Glutamatergic neuron (in vitro differentiated cells): ENCODE measurements around the gene BDH1. TPM values are rescaled to one million over a fixed set of nuclear protein-coding genes. Genes with fewer than 3 reads are reported as not detected.
"Not testable (repeated sequence)": the region's sequence is repeated elsewhere in the genome, so short reads cannot be mapped to it uniquely, and the experiment has no call there.

Experiments
- DNase-seq: peaks from one replicate; pipeline ENCODE4 v3.0.0; 2022
- H3K27ac Mint-ChIP-seq: one replicate; pipeline ENCODE4 v1.8.0; 2020; ENCODE audit warnings: mild to moderate bottlenecking, mixed read lengths, inconsistent platforms; ENCODE audit not compliant: unreplicated experiment
- H3K27me3 Mint-ChIP-seq: one replicate; pipeline ENCODE4 v1.8.0; 2020; ENCODE audit warnings: mild to moderate bottlenecking, moderate library complexity, mixed read lengths, inconsistent platforms; ENCODE audit not compliant: unreplicated experiment
- H3K36me3 Mint-ChIP-seq: one replicate; pipeline ENCODE4 v1.8.0; 2020; ENCODE audit warnings: mild to moderate bottlenecking, mixed read lengths, inconsistent platforms; ENCODE audit not compliant: unreplicated experiment
- H3K4me1 Mint-ChIP-seq: one replicate; pipeline ENCODE4 v1.8.0; 2020; ENCODE audit warnings: mild to moderate bottlenecking, low read depth, mixed read lengths, inconsistent platforms; ENCODE audit not compliant: unreplicated experiment
- H3K4me3 Mint-ChIP-seq: one replicate; pipeline ENCODE4 v1.8.0; 2020; ENCODE audit warnings: mild to moderate bottlenecking, mixed read lengths, inconsistent platforms; ENCODE audit not compliant: unreplicated experiment
- H3K9me3 Mint-ChIP-seq: one replicate; pipeline ENCODE4 v1.8.0; 2020; ENCODE audit warnings: mild to moderate bottlenecking, moderate library complexity, mixed read lengths, inconsistent platforms; ENCODE audit not compliant: unreplicated experiment
- CTCF ChIP-seq: fragments of 200-600 bp; sonication (generic); IDR thresholded peaks from one replicate; pipeline ENCODE4 v1.5.0; 2021; ENCODE audit not compliant: partially characterized antibody, unreplicated experiment
- long read RNA-seq: library from polyadenylated mRNA; unstranded; transcript quantifications from one replicate; pipeline ENCODE4 v2.0.0, GENCODE V29; 2020; ENCODE audit not compliant: unreplicated experiment
- total RNA-seq: library from RNA; stranded (reverse); fragmentation: NEBNext Ultra II Directional; extraction: Animal tissue kit (Norgen Biotek cat#: 25700); gene quantifications from one replicate; pipeline ENCODE4 v1.2.1, GENCODE V29; 2021; ENCODE audit not compliant: unreplicated experiment

BDH1 gene
- 19.4 TPM for total RNA-seq
- long read RNA-seq, partial matches to known transcripts = 2 of 3 reads
- long read RNA-seq, other reads (novel, unspliced or antisense) = 0 of 3 reads

- Mint-ChIP-seq H3K27ac (peak within 1 kb of the TSS; percentile 86), H3K4me3 (peak within 1 kb of the TSS; percentile 84), H3K36me3 (no peaks in the 10 kb centered on the region), H3K27me3 (peaks cover 2% of the 10 kb centered on the region), H3K9me3 (peaks cover 17% of the 10 kb centered on the region), H3K4me1 (peaks cover 10% of the 10 kb centered on the region)
- TF ChIP-seq CTCF = no peak
- peak; percentile 69 for DNase-seq
These were observed at the start of gene BDH1 for GRCh38 chr3:197555281-197556261. TSS of gene BDH1 (minus strand) at chr3:197555968. CDS start at chr3:197546443, 9,525 bp downstream.

- TF ChIP-seq CTCF = no peak
- peak overlapping the region; percentile 43 for H3K27ac Mint-ChIP-seq
- DNase-seq = no peak
- H3K4me3 Mint-ChIP-seq = no peak overlapping the region
- peaks cover 33% of the 10 kb centered on the region for H3K36me3 Mint-ChIP-seq
- H3K27me3 Mint-ChIP-seq = no peaks in the 10 kb centered on the region
- H3K4me1 Mint-ChIP-seq = peaks cover 8% of the 10 kb centered on the region
- H3K9me3 Mint-ChIP-seq = peaks cover 15% of the 10 kb centered on the region
These were observed 47.7 kb upstream of the BDH1 start for GRCh38 chr3:197603317-197603933.

- Mint-ChIP-seq H3K27ac (peak overlapping the region; percentile 55), H3K36me3 (peaks cover 22% of the 10 kb centered on the region), H3K9me3 (peaks cover 15% of the 10 kb centered on the region)
- DNase-seq, H3K4me3 Mint-ChIP-seq, H3K4me1 Mint-ChIP-seq, H3K27me3 Mint-ChIP-seq: not testable (repeated sequence)
These were observed 46.6 kb upstream of the BDH1 start for GRCh38 chr3:197602351-197602750.

GRCh38 chr3:197601566-197601840 is 45.7 kb upstream of the BDH1 start:
- not testable (repeated sequence) for H3K4me3 Mint-ChIP-seq, DNase-seq
- peak overlapping the region; percentile 87 for H3K27ac Mint-ChIP-seq

GRCh38 chr3:197600796-197601565 is 45.2 kb upstream of the BDH1 start:
- H3K4me3 Mint-ChIP-seq = no peak overlapping the region
- H3K27me3 Mint-ChIP-seq = no peaks in the 10 kb centered on the region
- TF ChIP-seq CTCF = no peak
- peaks cover 17% of the 10 kb centered on the region for H3K36me3 Mint-ChIP-seq
- no peak for DNase-seq
- H3K27ac Mint-ChIP-seq = peak overlapping the region; percentile 87
- peaks cover 15% of the 10 kb centered on the region for H3K9me3 Mint-ChIP-seq
- peaks cover 8% of the 10 kb centered on the region for H3K4me1 Mint-ChIP-seq

More at GRCh38 chr3:197601566-197601840, 45.7 kb upstream of the BDH1 start:
- not testable (repeated sequence) for H3K4me1 Mint-ChIP-seq, H3K27me3 Mint-ChIP-seq
- Mint-ChIP-seq H3K36me3 (peaks cover 17% of the 10 kb centered on the region), H3K9me3 (peaks cover 15% of the 10 kb centered on the region)
